Ascending aorta (tissue), 2 donors: ENCODE measurements around the gene DND1. TPM values are rescaled to one million over a fixed set of nuclear protein-coding genes. Genes with fewer than 3 reads are reported as not detected.

Source experiments
- DNase-seq, 2 donors: peaks; one replicate each; pipeline ENCODE4 v3.0.0-alpha.2; 2019; ENCODE audit warnings: low spot score in 2 of 2
- H3K27ac ChIP-seq, 2 donors: fragments of 200-600 bp; sonication (generic); one replicate each; pipeline ENCODE4 v1.5.1; 2016 to 2017; ENCODE audit warnings: mild to moderate bottlenecking in 1 of 2
- H3K27me3 ChIP-seq: fragments of 200-600 bp; sonication (generic); one replicate; pipeline ENCODE4 v1.5.1; 2017
- H3K36me3 ChIP-seq, 2 donors: fragments of 200-600 bp; sonication (generic); one replicate each; pipeline ENCODE4 v1.5.1; 2016
- H3K4me1 ChIP-seq, 2 donors: fragments of 200-600 bp; sonication (generic); one replicate each; pipeline ENCODE4 v1.5.1; 2016 to 2017; ENCODE audit warnings: mild to moderate bottlenecking in 1 of 2
- H3K4me3 ChIP-seq, 2 donors: fragments of 200-600 bp; sonication (generic); one replicate each; pipeline ENCODE4 v1.5.1; 2016 to 2017; ENCODE audit warnings: mild to moderate bottlenecking in 1 of 2
- H3K9me3 ChIP-seq, 2 donors: fragments of 200-600 bp; sonication (generic); one replicate each; pipeline ENCODE4 v1.5.1; 2016
- intact Hi-C: fragments of 100-400 bp; cut with DNase I; formaldehyde crosslinking; loops from one replicate; pipeline ENCODE4 v1.15.1; 2023
- total RNA-seq: library from RNA; depleted of rRNA; stranded (reverse); fragments of >200 nt; gene quantifications from one replicate; pipeline ENCODE4 v1.1.0, GENCODE V29; 2016
- TF ChIP-seq, protein P1 (sequence below), 3 experiments: fragments of 200-600 bp in 2 of 3; fragments of 450-650 bp in 1 of 3; sonication (generic) in 2 of 3; IDR thresholded peaks; one replicate each; pipeline ENCODE4 v1.5.1; 2016 to 2019; ENCODE audit warnings: antibody characterized with exemption in 3 of 3, mild to moderate bottlenecking in 1 of 3, moderate library complexity in 1 of 3

Gene DND1
- total RNA-seq, 1 donor from 2014 or later, result 3.5 TPM

DNA sequence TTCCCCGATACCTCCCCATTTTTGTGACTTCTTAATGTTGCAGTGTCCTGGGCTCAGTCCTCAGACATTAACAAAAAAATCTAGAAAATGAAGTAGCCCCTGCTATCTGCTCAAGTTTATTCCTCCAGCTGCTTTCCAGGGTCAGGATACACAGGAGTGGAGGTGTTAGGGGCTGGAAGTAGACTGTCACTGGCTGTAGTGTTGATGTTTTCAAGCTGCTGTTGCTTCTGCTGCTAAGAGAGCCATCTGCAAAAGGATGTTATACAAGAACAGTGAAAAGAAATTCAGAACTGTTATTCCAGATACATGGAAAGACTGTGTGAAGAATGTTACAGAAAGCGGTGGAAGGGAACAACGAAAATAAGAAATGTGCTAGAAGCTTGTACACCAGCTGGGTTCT lies 51.1 kb downstream of the DND1 start:
- H3K27ac ChIP-seq, result no peak overlapping the region
- intact Hi-C loops, result no loop called here
- DNase-seq, result no peak
- no peak overlapping the region for H3K4me3 ChIP-seq
- TF ChIP-seq, protein P1, sequence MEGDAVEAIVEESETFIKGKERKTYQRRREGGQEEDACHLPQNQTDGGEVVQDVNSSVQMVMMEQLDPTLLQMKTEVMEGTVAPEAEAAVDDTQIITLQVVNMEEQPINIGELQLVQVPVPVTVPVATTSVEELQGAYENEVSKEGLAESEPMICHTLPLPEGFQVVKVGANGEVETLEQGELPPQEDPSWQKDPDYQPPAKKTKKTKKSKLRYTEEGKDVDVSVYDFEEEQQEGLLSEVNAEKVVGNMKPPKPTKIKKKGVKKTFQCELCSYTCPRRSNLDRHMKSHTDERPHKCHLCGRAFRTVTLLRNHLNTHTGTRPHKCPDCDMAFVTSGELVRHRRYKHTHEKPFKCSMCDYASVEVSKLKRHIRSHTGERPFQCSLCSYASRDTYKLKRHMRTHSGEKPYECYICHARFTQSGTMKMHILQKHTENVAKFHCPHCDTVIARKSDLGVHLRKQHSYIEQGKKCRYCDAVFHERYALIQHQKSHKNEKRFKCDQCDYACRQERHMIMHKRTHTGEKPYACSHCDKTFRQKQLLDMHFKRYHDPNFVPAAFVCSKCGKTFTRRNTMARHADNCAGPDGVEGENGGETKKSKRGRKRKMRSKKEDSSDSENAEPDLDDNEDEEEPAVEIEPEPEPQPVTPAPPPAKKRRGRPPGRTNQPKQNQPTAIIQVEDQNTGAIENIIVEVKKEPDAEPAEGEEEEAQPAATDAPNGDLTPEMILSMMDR (IDR thresholded peaks at IDR 0.05), result no peak
- no peaks in the 10 kb centered on the region for H3K27me3 ChIP-seq
- no peaks in the 10 kb centered on the region for H3K4me1 ChIP-seq
- H3K9me3 ChIP-seq, result no peaks in the 10 kb centered on the region
- H3K36me3 ChIP-seq, result no peaks in the 10 kb centered on the region

Other genes with a start within 250 kb of the DND1 start
- 4.0 TPM for gene EIF4EBP3, start 125.9 kb downstream of the DND1 start, total RNA-seq
- 47.3 TPM for gene SRA1, start 116.1 kb downstream of the DND1 start, total RNA-seq
- 47.3 TPM for gene APBB3, start 109.0 kb downstream of the DND1 start, total RNA-seq
- gene SLC35A4, start 108.7 kb downstream of the DND1 start, total RNA-seq, result 46.2 TPM
- gene CD14, start 40.4 kb downstream of the DND1 start, total RNA-seq, result 122 TPM
- 87.7 TPM for gene TMCO6, start 34.1 kb downstream of the DND1 start, total RNA-seq
- 122 TPM for gene NDUFA2, start 25.9 kb downstream of the DND1 start, total RNA-seq
- 130 TPM for gene IK, start 25.7 kb downstream of the DND1 start, total RNA-seq
- gene WDR55, start 8.7 kb downstream of the DND1 start, total RNA-seq, result 10.1 TPM
- gene HARS1, start 17.8 kb upstream of the DND1 start, total RNA-seq, result 68.6 TPM
- 10.7 TPM for gene HARS2, start 17.9 kb upstream of the DND1 start, total RNA-seq
- gene ZMAT2, start 26.9 kb upstream of the DND1 start, total RNA-seq, result 15.5 TPM
- not detected for gene PCDHA1, start 112.6 kb upstream of the DND1 start, total RNA-seq
- gene PCDHA2, start 121.3 kb upstream of the DND1 start, total RNA-seq, result not detected
- not detected for gene PCDHA3, start 127.5 kb upstream of the DND1 start, total RNA-seq
- gene PCDHA4, start 133.5 kb upstream of the DND1 start, total RNA-seq, result not detected
- gene PCDHA5, start 148.0 kb upstream of the DND1 start, total RNA-seq, result not detected
- not detected for gene PCDHA6, start 154.4 kb upstream of the DND1 start, total RNA-seq
- gene PCDHA7, start 160.7 kb upstream of the DND1 start, total RNA-seq, result not detected
- gene PCDHA8, start 167.6 kb upstream of the DND1 start, total RNA-seq, result not detected
- not detected for gene PCDHA9, start 174.8 kb upstream of the DND1 start, total RNA-seq
- 2.0 TPM for gene PCDHA10, start 182.3 kb upstream of the DND1 start, total RNA-seq
- gene PCDHA11, start 195.4 kb upstream of the DND1 start, total RNA-seq, result not detected
- not detected for gene PCDHA12, start 201.7 kb upstream of the DND1 start, total RNA-seq
- gene PCDHA13, start 208.5 kb upstream of the DND1 start, total RNA-seq, result 0.21 TPM